DND-41 (cell line): ENCODE results near the gene STAMBP.

Experiments used
- ATAC-seq: fragments of 200-7000 bp; cut with Tn5 transposase; 3 replicates; pipeline ENCODE4 v1.9.1; 2021; ENCODE audit warnings: low read depth; ENCODE audit not compliant: insufficient read depth
- DNase-seq: peaks from one replicate; pipeline ENCODE4 v3.0.0-alpha.2; 2020
- H2AFZ ChIP-seq: 2 replicates; pipeline ENCODE4 v1.6.0; 2012; ENCODE audit warnings: low read depth, low read length
- H3K27ac ChIP-seq: 2 replicates; pipeline ENCODE4 v1.5.1; 2012; ENCODE audit warnings: low read length, inconsistent platforms
- H3K27me3 ChIP-seq: fragments of 200-600 bp; sonication (generic); 2 replicates; pipeline ENCODE4 v1.6.0; 2012; ENCODE audit warnings: low read length, mild to moderate bottlenecking, inconsistent platforms; ENCODE audit not compliant: insufficient read depth, poor library complexity
- H3K36me3 ChIP-seq: 2 replicates; pipeline ENCODE4 v1.5.1; 2012; ENCODE audit warnings: low read length, inconsistent platforms; ENCODE audit not compliant: insufficient read depth
- H3K4me1 ChIP-seq: 2 replicates; pipeline ENCODE4 v1.5.1; 2012; ENCODE audit warnings: mild to moderate bottlenecking, low read length; ENCODE audit not compliant: insufficient read depth
- H3K4me2 ChIP-seq: 2 replicates; pipeline ENCODE4 v1.6.0; 2012; ENCODE audit warnings: mild to moderate bottlenecking, moderate library complexity, low read length, inconsistent platforms; ENCODE audit not compliant: insufficient read depth
- H3K4me3 ChIP-seq, 2 experiments: fragments of 200-600 bp in 1 of 2; shearing (Covaris generic) in 1 of 2; 2 replicates each; pipeline ENCODE4 v1.5.1; 2012 to 2016; ENCODE audit warnings: inconsistent platforms in 2 of 2, low read length in 2 of 2, mild to moderate bottlenecking in 2 of 2, low read depth in 1 of 2, moderate library complexity in 1 of 2
- H3K79me2 ChIP-seq: 2 replicates; pipeline ENCODE4 v1.6.0; 2012; ENCODE audit warnings: low read length, inconsistent platforms; ENCODE audit not compliant: insufficient read depth
- H3K9ac ChIP-seq: 2 replicates; pipeline ENCODE4 v1.6.0; 2012; ENCODE audit warnings: low read depth, mild to moderate bottlenecking, inconsistent platforms, low read length, moderate library complexity
- H3K9me3 ChIP-seq: 2 replicates; pipeline ENCODE4 v1.5.1; 2012; ENCODE audit warnings: low read length, moderate library complexity, mild to moderate bottlenecking, inconsistent platforms; ENCODE audit not compliant: insufficient read depth, severe bottlenecking
- H4K20me1 ChIP-seq: 2 replicates; pipeline ENCODE4 v1.6.0; 2012; ENCODE audit warnings: low read length; ENCODE audit not compliant: insufficient read depth
- CTCF ChIP-seq: IDR thresholded peaks from 2 replicates; pipeline ENCODE4 v1.5.1; 2012; ENCODE audit warnings: borderline replicate concordance, low read length, moderate library complexity, mild to moderate bottlenecking; ENCODE audit not compliant: poor library complexity, severe bottlenecking; ENCODE audit errors: extremely low read depth
- EZH2 ChIP-seq: IDR thresholded peaks from 3 replicates; pipeline ENCODE4 v1.6.1; 2012; ENCODE audit warnings: borderline replicate concordance, low read depth, mild to moderate bottlenecking, moderate library complexity, low read length, inconsistent platforms; ENCODE audit not compliant: severe bottlenecking

STAMBP gene

DNA sequence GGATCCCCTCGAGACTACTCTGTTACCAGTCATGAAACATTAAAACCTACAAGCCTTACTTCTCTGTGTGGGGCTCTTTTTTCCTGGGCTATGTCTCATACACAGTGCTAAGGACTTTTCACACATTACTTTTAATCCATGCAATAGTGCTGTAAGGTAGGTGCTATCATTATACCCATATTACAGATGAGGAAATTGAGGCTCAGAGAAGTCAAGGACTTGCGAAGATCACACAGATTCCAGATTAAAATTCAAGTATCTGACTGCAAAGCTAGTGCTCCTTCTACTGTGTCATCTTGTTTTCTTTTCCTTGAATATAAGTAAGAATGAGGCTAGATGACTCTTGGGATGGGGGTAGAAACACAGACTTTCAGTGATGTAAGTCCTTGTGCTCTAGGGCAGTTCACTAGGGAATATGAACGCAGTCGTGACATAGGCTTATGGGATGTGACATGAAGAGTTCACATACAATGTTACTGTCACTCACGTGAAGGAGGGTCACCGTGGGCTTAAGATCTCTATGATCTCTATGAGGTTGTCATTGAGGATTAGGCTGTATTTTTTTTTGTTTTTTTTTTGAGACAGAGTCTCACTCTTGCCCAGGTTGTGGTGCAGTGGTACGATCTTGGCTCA, 91.0 kb downstream of the STAMBP start:
- TF ChIP-seq CTCF (no peak), EZH2 (no peak)
- Histone ChIP-seq H3K27me3 (no peaks in the 10 kb centered on the region), H3K79me2 (no peaks in the 10 kb centered on the region), H3K4me2 (no peak overlapping the region), H3K4me1 (no peaks in the 10 kb centered on the region), H3K9ac (no peak overlapping the region), H3K36me3 (no peaks in the 10 kb centered on the region), H4K20me1 (no peaks in the 10 kb centered on the region), H3K4me3 (no peak overlapping the region), H2AFZ (no peak overlapping the region), H3K9me3 (no peaks in the 10 kb centered on the region), H3K27ac (no peak overlapping the region)
- DNase-seq: no peak
- no peak; the same call in 2 of the 3 replicates for ATAC-seq

- TF ChIP-seq EZH2: no peak
- peak; percentile 29 for TF ChIP-seq CTCF
- ATAC-seq (peak; percentile 58; the same call in 2 of the 3 replicates), DNase-seq (peak; percentile 37)
- Histone ChIP-seq H3K4me1 (peaks cover 2% of the 10 kb centered on the region), H3K9ac (no peak overlapping the region), H3K27ac (no peak overlapping the region), H3K79me2 (no peaks in the 10 kb centered on the region), H3K27me3 (no peaks in the 10 kb centered on the region), H2AFZ (no peak overlapping the region), H3K4me2 (no peak overlapping the region), H3K9me3 (no peaks in the 10 kb centered on the region), H4K20me1 (no peaks in the 10 kb centered on the region), H3K4me3 (no peak overlapping the region), H3K36me3 (no peaks in the 10 kb centered on the region)
These were observed 92.1 kb downstream of the STAMBP start for GRCh38 chr2:73920577-73921545.

- Histone ChIP-seq H4K20me1 (no peaks in the 10 kb centered on the region), H3K36me3 (no peaks in the 10 kb centered on the region), H3K4me3 (no peak overlapping the region), H3K4me1 (peaks cover 7% of the 10 kb centered on the region), H3K27ac (no peak overlapping the region), H2AFZ (no peak overlapping the region), H3K4me2 (no peak overlapping the region), H3K79me2 (no peaks in the 10 kb centered on the region), H3K9me3 (no peaks in the 10 kb centered on the region), H3K27me3 (no peaks in the 10 kb centered on the region), H3K9ac (no peak overlapping the region)
- no peak for DNase-seq
- TF ChIP-seq EZH2 (no peak), CTCF (no peak)
- ATAC-seq: no peak
These were observed 92.8 kb downstream of the STAMBP start for GRCh38 chr2:73921581-73921980.
